ENCODE results near the gene MRGPRX2.

DNA sequence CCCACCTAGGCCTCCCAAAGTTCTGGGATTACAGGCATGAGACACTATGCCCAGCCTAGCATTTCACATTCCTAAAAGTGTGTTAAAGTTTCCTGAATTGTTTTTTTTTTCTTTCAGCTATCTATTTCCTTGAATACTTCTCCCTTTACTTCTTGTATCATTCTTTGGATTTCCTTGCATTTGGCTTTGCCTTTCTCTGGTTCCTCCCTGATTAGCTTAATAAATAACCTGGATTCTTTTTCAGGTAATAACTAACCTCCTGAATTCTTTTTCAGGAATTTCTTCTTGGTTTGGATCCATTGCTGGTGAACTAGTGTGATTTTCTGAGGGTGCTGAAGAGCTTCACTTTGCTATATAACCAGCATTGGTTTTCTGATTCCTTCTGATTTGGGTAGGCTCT lies 47.9 kb downstream of the MRGPRX2 start:
- TF ChIP-seq, protein P1, sequence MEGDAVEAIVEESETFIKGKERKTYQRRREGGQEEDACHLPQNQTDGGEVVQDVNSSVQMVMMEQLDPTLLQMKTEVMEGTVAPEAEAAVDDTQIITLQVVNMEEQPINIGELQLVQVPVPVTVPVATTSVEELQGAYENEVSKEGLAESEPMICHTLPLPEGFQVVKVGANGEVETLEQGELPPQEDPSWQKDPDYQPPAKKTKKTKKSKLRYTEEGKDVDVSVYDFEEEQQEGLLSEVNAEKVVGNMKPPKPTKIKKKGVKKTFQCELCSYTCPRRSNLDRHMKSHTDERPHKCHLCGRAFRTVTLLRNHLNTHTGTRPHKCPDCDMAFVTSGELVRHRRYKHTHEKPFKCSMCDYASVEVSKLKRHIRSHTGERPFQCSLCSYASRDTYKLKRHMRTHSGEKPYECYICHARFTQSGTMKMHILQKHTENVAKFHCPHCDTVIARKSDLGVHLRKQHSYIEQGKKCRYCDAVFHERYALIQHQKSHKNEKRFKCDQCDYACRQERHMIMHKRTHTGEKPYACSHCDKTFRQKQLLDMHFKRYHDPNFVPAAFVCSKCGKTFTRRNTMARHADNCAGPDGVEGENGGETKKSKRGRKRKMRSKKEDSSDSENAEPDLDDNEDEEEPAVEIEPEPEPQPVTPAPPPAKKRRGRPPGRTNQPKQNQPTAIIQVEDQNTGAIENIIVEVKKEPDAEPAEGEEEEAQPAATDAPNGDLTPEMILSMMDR (IDR thresholded peaks at IDR 0.05) = no peak
- TF ChIP-seq POLR2A (IDR thresholded peaks at IDR 0.05) = no peak

Data from transverse colon (tissue), 3 donors.